ENCODE measurements around the gene HGF.

DNA sequence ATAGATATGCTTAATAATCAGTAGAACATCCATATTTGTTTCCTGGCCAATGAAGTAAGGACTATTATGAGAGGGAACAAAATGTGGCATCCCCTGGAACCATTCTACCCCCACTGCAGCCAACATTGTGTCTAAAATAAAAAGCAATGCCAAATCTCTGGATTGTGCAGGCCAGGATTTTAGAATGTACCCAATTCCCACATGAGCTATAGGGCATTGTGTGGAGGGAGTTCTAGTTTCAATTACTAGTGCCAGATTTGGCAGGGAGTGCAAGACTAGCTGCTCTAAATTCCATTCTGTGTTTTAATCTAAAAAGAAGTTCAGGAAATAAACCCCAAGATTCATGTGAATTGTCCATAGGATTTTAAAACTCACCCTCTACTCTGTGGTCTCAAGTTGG is 112.3 kb downstream of the HGF start:
- TF ChIP-seq CTCF (IDR thresholded peaks at IDR 0.05 in 4 of 5, conservative IDR thresholded peaks at IDR 0.05 in 1 of 5) (no peak), POLR2A (IDR thresholded peaks at IDR 0.05) (no peak)

All from gastrocnemius medialis (tissue), 4 donors.